ENCODE data around the gene FOXK1.

FOXK1 gene

DNA sequence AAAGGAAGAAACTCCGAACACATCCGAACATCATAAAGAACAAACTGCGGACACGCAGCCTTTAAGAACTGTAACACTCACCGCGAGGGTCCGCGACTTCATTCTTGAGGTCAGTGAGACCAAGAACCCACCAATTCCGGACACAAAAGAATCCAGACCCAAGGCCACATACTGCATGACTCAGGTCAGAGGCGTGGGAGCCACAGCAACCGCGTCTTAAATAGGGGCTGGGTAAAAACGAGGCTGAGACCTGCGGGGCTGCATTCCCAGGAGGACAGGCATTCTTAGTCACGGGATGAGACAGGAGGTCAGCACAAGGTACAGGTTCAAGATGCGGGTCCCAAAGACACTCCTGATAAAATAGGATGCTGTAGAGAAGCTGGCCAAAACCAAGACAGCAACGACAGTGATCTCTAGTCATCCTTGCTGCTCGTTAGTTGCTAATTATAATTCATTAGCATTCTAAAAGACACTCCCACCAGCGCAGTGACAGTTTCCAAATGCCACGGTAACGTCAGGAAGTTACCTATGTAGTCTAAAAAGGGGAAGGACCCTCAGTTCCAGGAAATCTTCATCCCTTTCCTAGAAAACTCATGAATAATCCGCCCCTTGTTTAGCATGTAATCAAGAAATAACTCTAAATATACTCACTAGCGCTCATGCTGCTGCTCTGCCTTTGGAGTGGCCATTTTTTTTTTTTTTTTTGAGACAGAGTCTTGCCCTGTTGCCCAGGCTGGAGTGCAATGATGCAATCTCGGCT lies 112.7 kb downstream of the FOXK1 start:
- H3K36me3 ChIP-seq (ENCODE audit: low read depth) = peaks cover 5% of the 10 kb centered on the region; the same call in 1 of the 2 replicates
- DNase-seq (ENCODE audit: low spot score) (no peak), ATAC-seq (ENCODE audit: low read depth) (peak; percentile 24; the same call in 1 of the 3 replicates)
- no peaks in the 10 kb centered on the region for H3K27me3 ChIP-seq (ENCODE audit: insufficient read depth, poor library complexity, severe bottlenecking)
- TF ChIP-seq, protein P1, sequence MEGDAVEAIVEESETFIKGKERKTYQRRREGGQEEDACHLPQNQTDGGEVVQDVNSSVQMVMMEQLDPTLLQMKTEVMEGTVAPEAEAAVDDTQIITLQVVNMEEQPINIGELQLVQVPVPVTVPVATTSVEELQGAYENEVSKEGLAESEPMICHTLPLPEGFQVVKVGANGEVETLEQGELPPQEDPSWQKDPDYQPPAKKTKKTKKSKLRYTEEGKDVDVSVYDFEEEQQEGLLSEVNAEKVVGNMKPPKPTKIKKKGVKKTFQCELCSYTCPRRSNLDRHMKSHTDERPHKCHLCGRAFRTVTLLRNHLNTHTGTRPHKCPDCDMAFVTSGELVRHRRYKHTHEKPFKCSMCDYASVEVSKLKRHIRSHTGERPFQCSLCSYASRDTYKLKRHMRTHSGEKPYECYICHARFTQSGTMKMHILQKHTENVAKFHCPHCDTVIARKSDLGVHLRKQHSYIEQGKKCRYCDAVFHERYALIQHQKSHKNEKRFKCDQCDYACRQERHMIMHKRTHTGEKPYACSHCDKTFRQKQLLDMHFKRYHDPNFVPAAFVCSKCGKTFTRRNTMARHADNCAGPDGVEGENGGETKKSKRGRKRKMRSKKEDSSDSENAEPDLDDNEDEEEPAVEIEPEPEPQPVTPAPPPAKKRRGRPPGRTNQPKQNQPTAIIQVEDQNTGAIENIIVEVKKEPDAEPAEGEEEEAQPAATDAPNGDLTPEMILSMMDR (IDR thresholded peaks at IDR 0.05; ENCODE audit: poor library complexity, severe bottlenecking) = no peak
- H3K9me3 ChIP-seq (ENCODE audit: severe bottlenecking) = no peaks in the 10 kb centered on the region
- no peaks in the 10 kb centered on the region for H3K4me1 ChIP-seq (ENCODE audit: insufficient read depth, poor library complexity, severe bottlenecking)
- no peak overlapping the region for H3K27ac ChIP-seq (ENCODE audit: poor library complexity, severe bottlenecking)
- H3K4me3 ChIP-seq (ENCODE audit: severe bottlenecking) = no peak overlapping the region

DNA sequence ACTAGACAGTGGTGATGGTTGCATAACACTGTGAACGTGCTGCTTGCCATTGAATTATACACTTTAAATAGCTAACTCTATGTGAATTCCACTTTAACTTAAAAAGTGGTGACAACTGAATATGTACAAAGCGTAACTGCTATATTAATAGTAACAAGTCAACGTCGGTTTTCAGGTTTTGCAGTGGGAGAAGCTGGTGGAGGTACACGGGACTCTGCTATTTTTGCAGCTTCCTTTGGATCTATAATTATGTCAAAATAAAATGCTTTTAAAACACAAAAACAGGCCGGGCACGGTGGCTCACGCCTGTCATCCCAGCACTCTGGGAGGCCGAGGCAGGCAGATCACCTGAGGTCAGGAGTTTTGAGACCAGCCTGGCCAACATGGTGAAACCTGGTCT lies 114.4 kb downstream of the FOXK1 start:
- H3K4me1 ChIP-seq (ENCODE audit: insufficient read depth, poor library complexity, severe bottlenecking) = no peaks in the 10 kb centered on the region
- TF ChIP-seq, protein P1 (IDR thresholded peaks at IDR 0.05; ENCODE audit: poor library complexity, severe bottlenecking) = no peak
- ATAC-seq (ENCODE audit: low read depth) = no peak

DNA sequence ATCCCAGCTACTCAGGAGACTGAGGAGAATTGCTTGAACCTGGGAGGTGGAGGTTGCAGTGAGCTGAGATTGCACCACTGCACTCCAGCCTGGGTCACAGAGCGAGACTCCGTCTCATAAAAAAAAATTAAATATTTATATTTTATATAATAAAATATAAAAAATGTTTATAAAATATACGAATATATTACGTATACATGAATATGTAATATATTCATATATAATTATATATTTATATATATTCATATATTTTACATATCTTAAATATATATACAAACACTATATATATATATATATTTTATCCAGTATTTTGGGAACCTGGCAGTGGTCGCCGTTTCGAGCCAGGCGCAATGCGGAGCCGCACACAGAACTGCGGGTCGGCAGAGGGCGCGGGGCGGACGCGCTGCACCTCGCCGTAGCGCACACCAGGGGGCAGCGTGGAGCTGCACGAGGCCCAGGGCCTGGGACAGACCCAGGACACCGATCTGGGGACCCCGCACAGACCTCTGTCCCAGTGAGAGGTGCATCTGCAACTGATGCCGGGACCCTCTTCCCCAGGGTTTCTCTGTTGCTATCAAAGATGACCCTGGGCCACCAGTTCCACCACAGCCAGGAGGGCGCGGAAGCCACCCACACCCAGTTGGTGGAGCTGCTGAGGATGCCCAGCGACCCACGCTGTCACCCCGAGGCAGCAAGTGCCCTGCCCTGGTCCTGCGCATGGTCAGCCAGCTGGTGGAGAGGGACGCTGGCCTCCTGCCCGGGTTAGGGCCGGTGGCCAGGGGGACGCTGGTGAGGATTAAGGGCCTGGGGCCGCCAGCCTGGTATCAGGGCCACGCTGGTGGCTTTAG lies 116.0 kb downstream of the FOXK1 start:
- DNase-seq (ENCODE audit: low spot score) = peak; percentile 55
- no peaks in the 10 kb centered on the region for H3K9me3 ChIP-seq (ENCODE audit: severe bottlenecking)
- H3K27me3 ChIP-seq (ENCODE audit: insufficient read depth, poor library complexity, severe bottlenecking) = no peaks in the 10 kb centered on the region
- TF ChIP-seq, protein P1 (IDR thresholded peaks at IDR 0.05; ENCODE audit: poor library complexity, severe bottlenecking) = peak; percentile 75
- no peak overlapping the region for H3K4me3 ChIP-seq (ENCODE audit: severe bottlenecking)
- no peak overlapping the region for H3K27ac ChIP-seq (ENCODE audit: poor library complexity, severe bottlenecking)
- H3K4me1 ChIP-seq (ENCODE audit: insufficient read depth, poor library complexity, severe bottlenecking) = no peaks in the 10 kb centered on the region
- no peaks in the 10 kb centered on the region for H3K36me3 ChIP-seq (ENCODE audit: low read depth)
- peak; percentile 49; the same call in 2 of the 3 replicates for ATAC-seq (ENCODE audit: low read depth)

More for the DNA sequence above, 114.4 kb downstream of the FOXK1 start:
- Histone ChIP-seq H3K27me3 (ENCODE audit: insufficient read depth, poor library complexity, severe bottlenecking) (no peaks in the 10 kb centered on the region), H3K4me3 (ENCODE audit: severe bottlenecking) (no peak overlapping the region), H3K36me3 (ENCODE audit: low read depth) (peaks cover 3% of the 10 kb centered on the region; the same call in 1 of the 2 replicates), H3K9me3 (ENCODE audit: severe bottlenecking) (no peaks in the 10 kb centered on the region), H3K27ac (ENCODE audit: poor library complexity, severe bottlenecking) (no peak overlapping the region)
- no peak for DNase-seq (ENCODE audit: low spot score)

GRCh38 chr7:4798706-4799235 lies 116.7 kb downstream of the FOXK1 start:
- ATAC-seq (ENCODE audit: low read depth) (no peak), DNase-seq (ENCODE audit: low spot score) (no peak)
- H3K36me3 ChIP-seq (ENCODE audit: low read depth) = no peaks in the 10 kb centered on the region
- no peaks in the 10 kb centered on the region for H3K9me3 ChIP-seq (ENCODE audit: severe bottlenecking)
- H3K4me3 ChIP-seq (ENCODE audit: severe bottlenecking) = no peak overlapping the region
- H3K27me3 ChIP-seq (ENCODE audit: insufficient read depth, poor library complexity, severe bottlenecking) = no peaks in the 10 kb centered on the region
- no peak overlapping the region for H3K27ac ChIP-seq (ENCODE audit: poor library complexity, severe bottlenecking)
- TF ChIP-seq, protein P1 (IDR thresholded peaks at IDR 0.05; ENCODE audit: poor library complexity, severe bottlenecking) = no peak
- H3K4me1 ChIP-seq (ENCODE audit: insufficient read depth, poor library complexity, severe bottlenecking) = no peaks in the 10 kb centered on the region
